NCI-H2227 (cell line): Measurements from ENCODE around the gene RNF17.
"Not testable (repeated sequence)": the region's sequence is repeated elsewhere in the genome, so short reads cannot be mapped to it uniquely, and the experiment has no call there.

ENCODE experiments used
- DNase-seq: peaks from one replicate; lab custom pipeline; 2025; ENCODE audit not compliant: unreplicated experiment; lab: John Stamatoyannopoulos, UW

The RNF17 gene, protein sequence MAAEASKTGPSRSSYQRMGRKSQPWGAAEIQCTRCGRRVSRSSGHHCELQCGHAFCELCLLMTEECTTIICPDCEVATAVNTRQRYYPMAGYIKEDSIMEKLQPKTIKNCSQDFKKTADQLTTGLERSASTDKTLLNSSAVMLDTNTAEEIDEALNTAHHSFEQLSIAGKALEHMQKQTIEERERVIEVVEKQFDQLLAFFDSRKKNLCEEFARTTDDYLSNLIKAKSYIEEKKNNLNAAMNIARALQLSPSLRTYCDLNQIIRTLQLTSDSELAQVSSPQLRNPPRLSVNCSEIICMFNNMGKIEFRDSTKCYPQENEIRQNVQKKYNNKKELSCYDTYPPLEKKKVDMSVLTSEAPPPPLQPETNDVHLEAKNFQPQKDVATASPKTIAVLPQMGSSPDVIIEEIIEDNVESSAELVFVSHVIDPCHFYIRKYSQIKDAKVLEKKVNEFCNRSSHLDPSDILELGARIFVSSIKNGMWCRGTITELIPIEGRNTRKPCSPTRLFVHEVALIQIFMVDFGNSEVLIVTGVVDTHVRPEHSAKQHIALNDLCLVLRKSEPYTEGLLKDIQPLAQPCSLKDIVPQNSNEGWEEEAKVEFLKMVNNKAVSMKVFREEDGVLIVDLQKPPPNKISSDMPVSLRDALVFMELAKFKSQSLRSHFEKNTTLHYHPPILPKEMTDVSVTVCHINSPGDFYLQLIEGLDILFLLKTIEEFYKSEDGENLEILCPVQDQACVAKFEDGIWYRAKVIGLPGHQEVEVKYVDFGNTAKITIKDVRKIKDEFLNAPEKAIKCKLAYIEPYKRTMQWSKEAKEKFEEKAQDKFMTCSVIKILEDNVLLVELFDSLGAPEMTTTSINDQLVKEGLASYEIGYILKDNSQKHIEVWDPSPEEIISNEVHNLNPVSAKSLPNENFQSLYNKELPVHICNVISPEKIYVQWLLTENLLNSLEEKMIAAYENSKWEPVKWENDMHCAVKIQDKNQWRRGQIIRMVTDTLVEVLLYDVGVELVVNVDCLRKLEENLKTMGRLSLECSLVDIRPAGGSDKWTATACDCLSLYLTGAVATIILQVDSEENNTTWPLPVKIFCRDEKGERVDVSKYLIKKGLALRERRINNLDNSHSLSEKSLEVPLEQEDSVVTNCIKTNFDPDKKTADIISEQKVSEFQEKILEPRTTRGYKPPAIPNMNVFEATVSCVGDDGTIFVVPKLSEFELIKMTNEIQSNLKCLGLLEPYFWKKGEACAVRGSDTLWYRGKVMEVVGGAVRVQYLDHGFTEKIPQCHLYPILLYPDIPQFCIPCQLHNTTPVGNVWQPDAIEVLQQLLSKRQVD (N-terminal part only)

DNA sequence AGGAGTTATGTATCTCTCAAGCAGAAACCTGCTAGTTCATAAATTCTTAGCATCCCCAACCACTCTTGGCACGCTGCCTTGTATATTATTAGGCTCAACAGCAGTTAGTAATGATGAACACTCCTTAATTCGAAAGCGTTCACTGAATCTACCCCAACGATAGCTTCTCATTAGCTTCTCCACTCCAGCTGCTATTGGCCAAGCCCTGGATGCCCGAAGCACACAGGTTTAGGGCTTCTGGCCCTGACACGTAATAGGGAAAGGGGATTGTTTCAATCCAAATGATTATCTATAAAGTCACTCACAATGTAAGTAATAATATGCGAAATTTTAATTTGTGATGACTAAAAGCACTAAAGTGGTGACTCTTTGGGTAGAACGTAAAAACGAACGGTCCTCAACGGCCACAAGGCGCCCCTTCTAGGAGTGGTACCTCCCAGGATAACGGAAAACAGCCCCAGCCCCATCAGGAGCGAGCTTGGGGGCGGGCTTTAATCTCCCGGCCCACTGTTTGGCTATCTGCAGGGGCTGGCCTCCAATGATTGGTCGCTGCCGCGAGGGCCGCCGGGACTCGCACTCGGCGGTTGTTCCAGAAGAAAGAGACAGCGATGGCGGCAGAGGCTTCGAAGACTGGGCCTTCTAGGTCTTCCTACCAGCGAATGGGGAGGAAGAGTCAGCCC is at the start of gene RNF17:
TSS of gene RNF17 (plus strand) at position 574 of the 680 bp plus-strand sequence. CDS start at position 609, 35 bp downstream.
- no peak for DNase-seq

DNA sequence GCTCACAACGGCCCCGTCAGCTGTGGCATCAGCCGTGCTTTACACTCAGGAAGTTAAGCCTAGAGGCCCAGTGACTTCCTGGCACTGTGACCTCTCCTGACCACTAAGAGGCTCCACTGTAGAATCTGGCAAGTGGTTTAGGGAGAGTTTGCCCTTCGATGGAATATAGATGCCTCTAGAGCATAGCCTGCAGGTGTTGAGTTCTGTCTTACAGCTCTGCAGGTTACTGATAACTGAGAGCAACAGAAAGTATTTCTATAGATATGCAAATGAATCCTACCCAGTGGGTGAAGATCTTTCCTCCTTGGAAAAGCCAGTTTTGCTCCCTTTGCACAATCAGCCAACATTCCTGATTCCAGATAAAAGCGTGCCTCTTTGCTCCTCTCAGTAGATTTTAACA is 48.0 kb upstream of the RNF17 start:
- no peak for DNase-seq

DNA sequence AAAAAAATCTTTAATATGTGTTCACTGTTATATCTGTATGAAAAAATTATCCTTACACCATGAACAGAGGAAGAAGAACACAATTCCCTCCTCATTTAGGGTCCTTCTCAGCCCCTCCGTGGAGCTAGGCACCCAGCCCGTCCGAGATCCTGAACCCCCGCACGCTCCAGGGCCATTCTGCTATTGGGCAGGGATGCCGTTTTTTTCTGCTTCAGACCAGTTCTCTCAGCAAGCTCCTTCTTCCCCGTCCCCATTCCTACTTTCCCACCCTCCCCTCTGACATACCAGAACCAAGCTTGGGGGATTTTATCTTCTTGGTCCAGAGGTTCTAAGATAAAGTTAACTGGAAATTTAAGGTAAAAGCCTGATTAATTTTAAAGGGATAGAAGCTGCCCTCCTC is 47.5 kb upstream of the RNF17 start:
- no peak for DNase-seq

DNA sequence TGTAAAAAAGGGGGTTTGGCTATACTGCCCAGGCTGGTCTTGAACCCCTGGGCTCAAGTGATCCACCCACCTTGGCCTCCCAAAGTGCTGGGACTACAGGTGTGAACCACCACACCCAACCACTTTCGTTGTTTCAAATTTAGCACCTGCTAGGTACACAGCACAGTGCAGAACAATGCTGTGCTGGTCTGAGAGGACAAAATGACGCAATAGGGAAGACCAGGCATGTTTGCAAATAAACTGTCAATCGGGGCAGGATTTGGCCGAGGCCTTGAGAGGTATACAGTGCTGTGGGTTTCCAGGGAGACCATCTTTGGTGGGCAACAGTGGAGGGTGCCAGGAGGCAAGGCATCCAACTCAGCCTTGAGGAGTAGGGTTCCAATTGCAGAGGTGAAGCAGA is 46.8 kb upstream of the RNF17 start:
- no peak for DNase-seq

DNA sequence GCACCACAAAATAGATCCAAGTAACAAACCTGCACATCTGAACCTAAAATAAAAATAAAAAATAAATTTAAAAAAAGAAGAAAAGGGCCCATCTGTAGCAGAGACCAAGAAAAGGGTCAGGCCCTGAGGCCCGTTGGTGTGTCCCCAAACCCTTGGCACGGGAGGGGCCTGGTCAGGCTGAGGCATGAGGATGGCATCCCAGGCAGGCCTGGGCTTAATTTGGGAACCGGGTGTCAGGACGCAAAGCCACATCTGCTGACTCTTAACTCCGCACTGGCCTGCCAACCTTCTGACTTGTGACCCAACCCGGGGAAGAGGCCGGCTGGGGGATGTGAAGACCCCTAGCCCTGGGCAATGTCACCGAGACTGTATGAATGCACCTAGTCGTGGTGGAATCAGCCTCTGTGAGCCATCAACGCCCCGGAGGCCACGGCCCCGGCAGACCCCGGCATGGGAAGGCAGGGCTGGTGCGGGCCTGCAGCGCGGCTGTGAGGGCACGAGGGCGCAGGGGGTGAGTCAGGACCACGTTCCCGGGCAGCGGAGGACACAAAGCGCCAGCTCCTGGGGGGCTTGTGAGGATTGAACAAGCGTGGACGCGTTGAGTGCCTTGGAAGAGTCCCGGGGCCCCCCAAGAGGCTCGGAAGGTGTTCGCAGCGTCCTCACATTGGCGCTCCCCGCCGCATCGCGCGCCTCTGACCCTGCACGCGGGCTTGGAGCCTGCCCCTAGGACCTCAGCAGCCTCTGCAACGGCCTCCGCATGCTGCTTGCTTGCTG is 45.6 kb upstream of the RNF17 start:
- DNase-seq, result no peak

DNA sequence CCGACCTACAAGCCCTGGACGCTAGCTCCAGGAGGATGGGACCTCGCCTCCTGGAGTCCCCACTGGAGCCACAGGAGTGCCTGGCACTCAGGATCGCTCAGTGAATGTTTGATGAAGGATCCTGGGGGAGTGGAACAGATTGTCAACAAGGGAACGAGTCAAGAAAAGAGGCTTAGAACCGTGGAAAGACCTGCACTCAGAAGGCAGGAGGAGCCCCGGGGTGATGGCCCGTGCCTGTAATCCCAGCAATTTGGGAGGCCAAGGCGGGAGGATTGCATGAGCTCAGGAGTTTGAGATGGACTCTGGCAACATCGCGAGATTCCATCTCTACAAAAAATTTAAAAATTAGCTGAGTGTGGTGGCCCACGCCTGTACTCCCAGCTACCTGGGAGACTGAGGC is 44.8 kb upstream of the RNF17 start:
- DNase-seq, result no peak

DNA sequence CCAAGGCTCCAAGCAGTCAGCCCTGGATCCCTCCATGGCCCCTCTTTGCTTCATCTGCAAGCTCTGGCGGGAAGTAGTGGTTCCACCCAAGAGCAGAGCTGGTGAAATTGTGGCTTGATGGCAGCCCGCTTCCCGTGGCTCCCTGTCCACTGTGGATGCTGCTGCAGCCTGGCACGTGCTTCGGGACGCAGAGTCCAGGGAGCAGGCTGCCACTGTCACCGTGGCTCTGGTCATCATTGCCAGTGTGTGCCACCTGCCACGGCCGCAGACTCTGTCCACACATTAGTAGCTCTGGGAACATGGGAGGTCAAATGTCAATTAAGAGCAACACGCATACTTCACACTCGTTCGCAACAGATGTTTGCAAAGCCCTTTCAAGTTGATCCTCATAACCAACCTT is 40.8 kb upstream of the RNF17 start:
- DNase-seq, result no peak

DNA sequence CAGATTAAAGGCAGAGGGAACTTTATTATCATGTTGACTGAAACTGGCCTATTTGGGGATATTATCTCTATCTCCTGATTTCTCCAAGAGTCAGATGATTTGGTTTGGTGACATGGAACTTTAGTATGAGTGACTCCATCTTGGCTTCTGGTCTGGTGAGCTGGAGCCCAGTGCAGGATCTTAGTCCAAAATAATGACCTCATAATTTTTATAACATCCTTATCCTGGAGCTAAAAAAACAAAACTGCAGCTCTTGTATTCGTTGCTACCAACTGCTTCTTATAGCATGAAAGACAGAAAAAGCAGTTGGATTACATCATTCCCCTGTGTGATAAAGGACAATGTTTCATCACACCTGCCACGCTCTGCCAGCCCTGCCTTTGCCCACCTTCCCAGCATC is 39.3 kb upstream of the RNF17 start:
- DNase-seq, result no peak

DNA sequence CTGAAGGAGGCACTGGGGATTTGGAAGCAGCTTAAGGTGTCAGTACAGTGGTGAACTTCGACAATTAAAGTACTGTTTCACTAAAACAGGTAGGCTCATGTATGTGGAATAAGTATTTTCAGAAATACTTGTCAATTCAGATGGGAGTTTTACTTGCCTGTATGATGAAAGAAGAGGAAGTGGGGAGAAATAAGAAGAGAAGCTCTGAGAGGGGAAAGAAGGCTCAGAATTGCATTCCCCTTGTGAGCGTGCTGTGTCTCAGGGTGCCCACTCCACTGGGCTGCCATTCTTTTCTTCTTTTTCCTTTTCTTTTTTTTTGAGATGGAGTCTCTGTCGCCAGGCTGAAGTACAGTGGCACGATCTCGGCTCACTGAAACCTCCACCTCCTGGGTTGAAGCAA is 38.6 kb upstream of the RNF17 start:
- DNase-seq, result no peak

DNA sequence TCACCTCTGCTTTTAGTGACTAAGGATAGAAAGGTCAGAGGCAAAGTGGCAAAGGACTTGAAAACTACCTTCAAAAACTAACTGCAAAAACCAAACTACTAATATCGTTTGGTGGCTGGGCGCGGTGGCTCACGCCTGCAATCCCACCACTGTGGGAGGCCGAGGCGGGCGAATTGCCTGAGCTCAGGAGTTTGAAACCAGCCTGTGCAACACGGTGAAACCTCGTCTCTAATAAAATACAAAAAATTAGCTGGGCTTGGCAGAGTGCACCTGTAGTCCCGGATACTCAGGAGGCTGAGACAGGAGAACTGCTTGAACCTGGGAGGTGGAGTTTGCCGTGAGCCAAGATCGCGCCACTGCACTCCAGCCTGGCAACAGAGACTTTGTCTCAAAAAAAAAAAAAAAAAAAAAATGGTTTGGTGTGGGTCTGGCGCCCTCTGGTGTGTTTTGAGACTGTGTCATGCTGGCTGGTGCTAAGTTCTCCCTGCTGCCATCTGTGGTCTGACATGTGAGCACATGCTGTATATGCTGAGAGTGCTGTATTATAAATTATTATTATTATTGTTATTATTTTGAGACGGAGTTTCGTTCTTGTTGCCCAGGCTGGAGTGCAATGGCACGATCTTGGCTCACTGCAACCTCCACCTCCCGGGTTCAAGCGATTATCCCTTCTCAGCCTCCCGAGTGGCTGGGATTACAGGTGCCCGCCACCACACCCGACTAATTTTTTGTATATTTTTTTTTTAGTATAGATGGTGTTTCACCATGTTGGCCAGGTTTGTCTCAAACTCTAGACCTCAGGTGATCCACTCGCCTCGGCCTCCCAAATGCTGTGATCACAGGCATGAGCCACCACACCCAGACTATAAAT is 36.0 kb upstream of the RNF17 start:
- DNase-seq, result peak; percentile 80

DNA sequence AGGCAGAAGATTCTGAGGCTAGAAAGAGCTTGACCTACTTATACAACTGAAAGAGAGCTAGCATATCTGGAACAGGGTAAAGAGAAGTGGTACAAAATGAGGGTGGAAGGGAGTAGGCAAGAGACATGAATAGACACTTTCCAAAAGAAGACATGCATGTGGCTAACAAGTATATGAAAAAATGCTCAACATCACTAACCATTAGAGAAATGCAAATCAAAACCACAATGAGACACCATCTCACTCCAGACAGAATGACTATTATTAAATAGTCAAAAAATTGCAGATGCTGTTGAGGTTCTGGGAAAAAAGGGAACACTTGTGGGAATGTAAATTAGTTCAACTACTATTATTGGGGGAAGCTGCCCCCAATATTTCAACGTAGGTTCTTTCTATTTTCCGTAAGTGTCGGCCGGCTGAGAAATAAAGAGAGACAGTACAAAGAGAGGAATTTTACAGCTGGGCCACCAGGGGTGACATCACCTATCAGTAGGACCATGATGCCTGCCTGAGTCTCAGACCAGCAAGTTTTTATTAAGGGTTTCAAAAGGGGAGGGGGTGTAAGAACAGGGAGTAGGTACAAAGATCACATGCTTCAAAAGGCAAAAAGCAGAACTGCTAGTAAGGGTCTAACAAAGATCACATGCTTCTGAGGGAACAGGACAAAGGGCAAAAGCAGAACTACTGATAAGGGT is 32.9 kb upstream of the RNF17 start:
- DNase-seq, result not testable (repeated sequence)

DNA sequence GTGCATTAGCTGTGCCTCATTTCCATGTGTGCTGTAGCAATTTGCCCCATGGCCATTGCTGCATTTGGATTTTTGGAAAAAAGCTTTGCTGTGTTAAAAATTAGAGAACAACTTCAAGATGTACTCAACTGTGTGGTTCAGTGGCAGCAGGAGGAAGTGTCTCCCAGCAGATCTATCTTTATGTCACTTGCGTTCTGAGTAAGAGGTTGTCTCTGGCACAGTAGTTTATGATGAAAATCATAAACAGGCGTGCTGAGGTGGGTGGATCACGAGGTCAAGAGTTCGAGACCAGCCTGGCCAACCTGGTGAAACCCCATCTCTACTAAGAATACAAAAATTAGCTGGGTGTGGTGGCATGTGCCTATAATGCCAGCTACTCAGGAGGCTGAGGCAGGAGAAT is 29.0 kb upstream of the RNF17 start:
- DNase-seq, result no peak

DNA sequence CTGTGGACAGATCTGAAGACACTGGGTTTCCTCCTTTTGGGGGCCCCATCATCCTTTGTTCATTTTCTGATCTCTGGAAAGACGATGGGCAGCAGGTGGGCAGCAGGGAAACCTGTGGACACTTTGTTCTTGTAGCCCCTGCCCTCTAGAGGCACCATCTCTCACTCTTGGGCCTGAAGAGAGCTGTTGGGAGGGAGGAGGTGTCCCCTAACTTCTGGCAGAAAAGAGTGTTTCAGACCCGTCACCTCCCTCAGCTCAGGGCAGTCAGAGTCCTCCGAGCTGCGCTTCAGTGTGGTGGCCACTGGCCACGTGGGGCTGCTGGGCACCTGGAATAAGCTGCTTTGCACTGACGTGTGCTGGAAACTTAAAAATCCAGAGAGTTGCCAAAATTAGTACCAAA is 26.9 kb upstream of the RNF17 start:
- DNase-seq, result no peak

DNA sequence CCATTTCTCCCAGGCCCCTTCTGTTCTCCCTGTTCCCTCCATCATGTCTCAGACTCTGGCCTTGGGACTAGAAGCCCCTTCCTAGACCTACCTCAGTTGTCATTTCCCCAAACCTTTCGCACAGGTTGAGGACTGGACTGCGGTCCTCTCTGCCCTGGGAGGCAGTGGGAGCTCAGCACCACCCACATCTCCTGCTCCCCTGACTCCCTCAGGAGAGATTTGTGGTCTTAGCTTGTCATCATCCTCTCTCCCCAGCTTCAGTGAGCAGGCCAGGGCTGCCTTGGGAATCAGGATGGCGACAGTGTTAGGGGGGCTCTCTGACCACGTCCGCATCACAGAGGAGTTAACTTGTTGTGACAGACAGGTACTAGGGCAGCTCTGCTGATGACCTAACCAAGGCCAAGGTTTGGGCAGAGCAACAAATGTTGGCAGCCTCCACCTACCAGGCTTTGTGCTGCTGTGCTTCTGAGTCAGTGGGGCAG is 25.6 kb upstream of the RNF17 start:
- no peak for DNase-seq

DNA sequence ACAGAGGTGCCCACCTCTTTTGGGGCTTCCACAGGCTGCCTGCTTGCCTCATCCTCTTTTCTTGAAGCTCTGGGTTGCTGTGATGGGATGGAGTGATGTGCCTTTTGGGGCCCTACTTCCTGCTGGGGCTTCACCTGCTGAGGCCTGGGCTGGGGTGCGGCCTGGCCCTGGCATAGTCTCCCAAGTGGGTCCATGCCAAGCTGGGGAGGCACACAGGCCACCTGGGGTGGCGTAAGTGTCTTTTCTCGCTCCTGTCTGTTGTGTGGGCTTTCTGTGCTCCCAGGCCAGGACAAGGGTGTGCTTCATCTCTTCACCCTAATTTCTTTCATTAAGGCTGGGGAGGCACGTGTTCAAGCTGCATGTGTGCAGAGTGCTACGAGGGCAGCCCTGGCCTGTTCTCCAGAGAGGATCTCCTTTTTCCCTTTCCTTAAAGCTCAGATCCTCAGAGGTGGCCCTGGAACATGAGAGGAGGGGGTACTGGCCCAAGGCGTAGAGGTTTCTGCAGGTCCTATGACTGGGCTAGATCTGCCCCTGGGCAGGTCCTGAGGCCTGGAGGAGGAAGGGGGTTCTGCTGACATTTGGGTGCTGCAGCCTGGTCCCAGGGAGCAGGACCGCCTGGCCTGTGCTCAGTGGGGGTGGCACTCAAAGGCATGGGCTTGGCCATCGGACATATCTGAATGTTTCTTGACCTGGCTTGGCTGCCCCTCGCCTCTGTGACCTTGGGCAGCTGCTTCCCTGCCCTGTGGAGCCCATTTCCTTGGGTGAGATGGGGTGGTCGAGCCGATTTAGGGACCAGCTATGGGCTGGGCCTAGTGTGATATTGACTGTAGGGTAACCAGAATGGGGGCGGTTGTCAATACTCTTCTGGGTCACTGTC is 23.7 kb upstream of the RNF17 start:
- no peak for DNase-seq

DNA sequence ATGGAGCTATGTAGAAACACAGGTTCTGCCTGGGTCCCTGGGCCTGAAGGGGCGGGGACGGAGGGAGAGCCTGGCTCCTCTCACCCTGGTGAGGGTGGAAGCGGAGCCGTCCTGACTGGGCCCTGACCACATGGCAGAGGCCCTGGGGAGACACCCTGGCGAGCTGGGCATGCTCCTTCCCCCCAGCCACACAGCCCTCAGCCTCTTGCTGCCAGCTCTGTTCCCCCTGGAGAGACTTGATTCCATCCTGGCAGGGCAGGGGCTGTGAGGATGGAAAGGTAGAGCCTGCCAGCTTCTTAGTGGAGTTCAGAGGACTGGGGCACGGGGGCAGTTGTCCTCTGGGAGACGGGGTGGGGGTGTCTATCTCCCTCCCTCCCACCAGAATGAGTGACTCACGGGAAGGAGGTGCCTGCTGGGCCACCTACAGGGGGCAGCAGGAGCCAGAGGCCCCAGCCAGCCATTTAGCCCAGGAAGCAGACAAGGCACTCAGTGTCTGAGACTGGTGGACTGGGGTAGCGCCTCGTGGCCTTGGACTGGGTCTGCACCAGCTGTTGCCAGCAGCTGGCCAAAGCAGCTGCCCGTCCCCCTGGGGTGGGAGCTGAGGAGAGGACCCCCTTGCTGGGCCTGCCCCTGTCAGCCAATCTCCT is 22.8 kb upstream of the RNF17 start:
- DNase-seq, result no peak

DNA sequence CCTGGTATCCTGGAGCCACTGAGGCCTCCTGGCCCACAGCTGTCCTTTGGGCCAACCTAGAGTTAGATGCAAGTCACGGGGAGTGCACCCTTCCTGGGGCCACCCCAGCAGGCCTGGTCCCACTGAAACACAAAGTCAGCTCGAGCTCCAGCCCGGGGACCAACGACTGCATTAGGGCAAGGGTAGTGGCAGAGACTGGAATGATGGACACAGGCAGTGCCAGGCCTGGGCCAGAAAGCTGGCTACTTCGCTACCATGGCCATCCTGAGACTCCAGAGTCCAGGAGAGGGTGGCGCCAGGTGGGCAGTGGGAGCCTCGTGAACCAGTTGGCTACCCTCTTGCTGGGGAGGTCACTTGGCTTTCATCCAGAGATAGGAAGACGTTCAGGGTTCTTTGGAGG is 22.2 kb upstream of the RNF17 start:
- DNase-seq, result no peak
